Skeletal muscle satellite cell (primary cell): ENCODE results near the gene KRTAP7-1. TPM values are rescaled to one million over a fixed set of nuclear protein-coding genes. Genes with fewer than 3 reads are reported as not detected.

ENCODE experiments used
- H3K27me3 ChIP-seq: 2 replicates; pipeline ENCODE4 v1.7.0; 2013; ENCODE audit warnings: low read length; ENCODE audit not compliant: control insufficient read depth, insufficient read depth
- H3K36me3 ChIP-seq: 2 replicates; pipeline ENCODE4 v1.7.0; 2013; ENCODE audit warnings: mild to moderate bottlenecking, control low read depth, low read length; ENCODE audit not compliant: insufficient read depth
- H3K4me1 ChIP-seq: 2 replicates; pipeline ENCODE4 v1.7.0; 2013; ENCODE audit warnings: low read length; ENCODE audit not compliant: control insufficient read depth, insufficient read depth
- H3K4me2 ChIP-seq: 2 replicates; pipeline ENCODE4 v1.7.0; 2013; ENCODE audit warnings: mild to moderate bottlenecking, low read length
- H3K4me3 ChIP-seq: 2 replicates; pipeline ENCODE4 v1.7.0; 2013; ENCODE audit warnings: low read length
- H3K9ac ChIP-seq: 2 replicates; pipeline ENCODE4 v1.7.0; 2013; ENCODE audit warnings: mild to moderate bottlenecking, low read depth, low read length, moderate library complexity
- H3K9me3 ChIP-seq: replicated peaks from 2 replicates; pipeline ENCODE4 v1.7.0; 2013; ENCODE audit warnings: mild to moderate bottlenecking, control low read depth, low read length
- small RNA-seq: library from RNA; depleted of rRNA; stranded (forward); fragments of <200 nt; gene quantifications from one replicate; pipeline ENCODE3, GENCODE V24; 2012

The KRTAP7-1 gene

DNA sequence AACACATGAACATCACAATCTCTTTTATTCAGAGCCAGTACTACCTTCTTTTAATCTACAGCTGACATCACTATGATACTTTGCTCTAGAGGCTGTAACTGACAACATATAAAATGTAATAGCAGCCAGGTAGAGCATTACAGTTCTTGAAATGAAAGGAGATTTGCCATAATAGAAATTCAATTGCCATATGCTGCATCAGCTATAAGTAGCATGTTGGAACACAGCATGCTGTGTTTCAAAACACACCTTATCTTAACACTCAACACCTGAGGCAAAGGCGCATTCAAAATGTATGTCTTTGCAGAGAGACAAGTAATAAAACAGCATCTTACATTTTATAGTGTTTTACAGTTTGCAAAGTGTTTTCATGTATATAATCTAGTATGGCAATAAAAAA is 50.3 kb downstream of the KRTAP7-1 start:
- H3K4me1 ChIP-seq: no peaks in the 10 kb centered on the region
- H3K4me3 ChIP-seq: no peak overlapping the region
- no peaks in the 10 kb centered on the region for H3K36me3 ChIP-seq
- H3K9ac ChIP-seq: no peak overlapping the region
- H3K4me2 ChIP-seq: no peak overlapping the region
- H3K27me3 ChIP-seq: no peaks in the 10 kb centered on the region
- peaks cover 2% of the 10 kb centered on the region for H3K9me3 ChIP-seq

Small RNA genes lying within 50 kb of the gene (small RNA-seq; reads per million reads assigned to genes)
- not detected for gene KRTAP8-2P
- not detected for gene KRTAP8-3P
